Measurements from ENCODE around the gene ARMC9. TPM values are rescaled to one million over a fixed set of nuclear protein-coding genes. Genes with fewer than 3 reads are reported as not detected.

Gene ARMC9
- total RNA-seq, 1 experiment from 2014 or later: 42.7 TPM

DNA sequence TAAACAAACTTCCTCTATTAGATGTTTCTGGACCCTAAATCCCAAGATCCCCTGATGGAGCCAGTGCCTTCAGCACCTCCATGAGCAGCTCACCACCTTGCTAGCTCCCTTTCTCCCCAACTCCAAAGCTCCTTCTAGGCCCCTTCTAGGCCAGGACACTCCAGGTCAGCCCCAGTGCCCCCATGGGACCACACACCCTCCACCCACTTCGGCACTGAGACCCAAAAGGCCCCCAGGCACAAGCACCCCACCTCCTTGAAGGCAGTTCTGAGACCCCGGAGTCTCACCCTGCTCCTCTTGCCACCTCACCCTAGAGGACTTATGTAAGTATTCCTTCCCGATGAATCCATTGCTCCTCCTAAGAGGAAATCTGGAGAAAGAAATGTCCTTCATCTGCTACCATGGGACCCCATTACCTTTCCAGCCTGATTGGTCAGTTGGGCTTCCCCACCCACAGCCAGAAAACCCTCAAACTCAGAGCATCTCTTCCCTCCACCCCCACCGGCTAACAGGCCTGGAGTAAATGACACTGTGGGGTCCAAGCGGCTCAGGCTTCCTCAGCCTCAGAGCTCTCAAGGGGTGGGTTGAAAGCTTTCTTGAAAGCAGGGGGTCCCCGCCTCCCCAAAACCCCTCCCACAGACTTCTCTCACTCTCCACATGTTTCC, 9.8 kb upstream of the ARMC9 start:
- BruUV-seq (replicated peaks): no TSS peak
- H3K36me3 ChIP-seq (ENCODE audit: control insufficient read depth, insufficient read depth, low read length): no peaks in the 10 kb centered on the region
- ChIA-PET POLR2A (no interaction called here), CTCF (interaction anchor here (0.9 kb wide), 1 partner anchor 263 kb away, joined by 7 read pairs; no protein-coding TSS in a partner anchor)
- H3K27ac ChIP-seq (ENCODE audit: low read length): no peak overlapping the region
- ATAC-seq (no peak), DNase-seq (ENCODE audit: low read depth, low spot score) (no peak)
- H3K27me3 ChIP-seq (ENCODE audit: control insufficient read depth, insufficient read depth, low read length): no peaks in the 10 kb centered on the region
- no peaks in the 10 kb centered on the region; the same call in 1 of the 2 replicates for H3K4me1 ChIP-seq (ENCODE audit: control insufficient read depth, insufficient read depth, low read length)
- H3K9me3 ChIP-seq (ENCODE audit: control insufficient read depth, insufficient read depth, low read depth, low read length): no peaks in the 10 kb centered on the region
- TF ChIP-seq POLR2AphosphoS5 (IDR thresholded peaks at IDR 0.05; ENCODE audit: low read depth, low read length) (no peak), TCF7L2 (IDR thresholded peaks at IDR 0.05; ENCODE audit: low read depth, low read length) (no peak), SIN3A (IDR thresholded peaks at IDR 0.05; ENCODE audit: borderline replicate concordance, insufficient read depth, low read depth, low read length) (no peak)
- TF ChIP-seq, protein P1, sequence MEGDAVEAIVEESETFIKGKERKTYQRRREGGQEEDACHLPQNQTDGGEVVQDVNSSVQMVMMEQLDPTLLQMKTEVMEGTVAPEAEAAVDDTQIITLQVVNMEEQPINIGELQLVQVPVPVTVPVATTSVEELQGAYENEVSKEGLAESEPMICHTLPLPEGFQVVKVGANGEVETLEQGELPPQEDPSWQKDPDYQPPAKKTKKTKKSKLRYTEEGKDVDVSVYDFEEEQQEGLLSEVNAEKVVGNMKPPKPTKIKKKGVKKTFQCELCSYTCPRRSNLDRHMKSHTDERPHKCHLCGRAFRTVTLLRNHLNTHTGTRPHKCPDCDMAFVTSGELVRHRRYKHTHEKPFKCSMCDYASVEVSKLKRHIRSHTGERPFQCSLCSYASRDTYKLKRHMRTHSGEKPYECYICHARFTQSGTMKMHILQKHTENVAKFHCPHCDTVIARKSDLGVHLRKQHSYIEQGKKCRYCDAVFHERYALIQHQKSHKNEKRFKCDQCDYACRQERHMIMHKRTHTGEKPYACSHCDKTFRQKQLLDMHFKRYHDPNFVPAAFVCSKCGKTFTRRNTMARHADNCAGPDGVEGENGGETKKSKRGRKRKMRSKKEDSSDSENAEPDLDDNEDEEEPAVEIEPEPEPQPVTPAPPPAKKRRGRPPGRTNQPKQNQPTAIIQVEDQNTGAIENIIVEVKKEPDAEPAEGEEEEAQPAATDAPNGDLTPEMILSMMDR (IDR thresholded peaks at IDR 0.05): no peak
- TF ChIP-seq, protein P2, sequence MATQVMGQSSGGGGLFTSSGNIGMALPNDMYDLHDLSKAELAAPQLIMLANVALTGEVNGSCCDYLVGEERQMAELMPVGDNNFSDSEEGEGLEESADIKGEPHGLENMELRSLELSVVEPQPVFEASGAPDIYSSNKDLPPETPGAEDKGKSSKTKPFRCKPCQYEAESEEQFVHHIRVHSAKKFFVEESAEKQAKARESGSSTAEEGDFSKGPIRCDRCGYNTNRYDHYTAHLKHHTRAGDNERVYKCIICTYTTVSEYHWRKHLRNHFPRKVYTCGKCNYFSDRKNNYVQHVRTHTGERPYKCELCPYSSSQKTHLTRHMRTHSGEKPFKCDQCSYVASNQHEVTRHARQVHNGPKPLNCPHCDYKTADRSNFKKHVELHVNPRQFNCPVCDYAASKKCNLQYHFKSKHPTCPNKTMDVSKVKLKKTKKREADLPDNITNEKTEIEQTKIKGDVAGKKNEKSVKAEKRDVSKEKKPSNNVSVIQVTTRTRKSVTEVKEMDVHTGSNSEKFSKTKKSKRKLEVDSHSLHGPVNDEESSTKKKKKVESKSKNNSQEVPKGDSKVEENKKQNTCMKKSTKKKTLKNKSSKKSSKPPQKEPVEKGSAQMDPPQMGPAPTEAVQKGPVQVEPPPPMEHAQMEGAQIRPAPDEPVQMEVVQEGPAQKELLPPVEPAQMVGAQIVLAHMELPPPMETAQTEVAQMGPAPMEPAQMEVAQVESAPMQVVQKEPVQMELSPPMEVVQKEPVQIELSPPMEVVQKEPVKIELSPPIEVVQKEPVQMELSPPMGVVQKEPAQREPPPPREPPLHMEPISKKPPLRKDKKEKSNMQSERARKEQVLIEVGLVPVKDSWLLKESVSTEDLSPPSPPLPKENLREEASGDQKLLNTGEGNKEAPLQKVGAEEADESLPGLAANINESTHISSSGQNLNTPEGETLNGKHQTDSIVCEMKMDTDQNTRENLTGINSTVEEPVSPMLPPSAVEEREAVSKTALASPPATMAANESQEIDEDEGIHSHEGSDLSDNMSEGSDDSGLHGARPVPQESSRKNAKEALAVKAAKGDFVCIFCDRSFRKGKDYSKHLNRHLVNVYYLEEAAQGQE (IDR thresholded peaks at IDR 0.05; ENCODE audit: insufficient read depth in 1 of 2, low read depth in 2 of 2, low read length in 1 of 2): no peak
- H3K4me3 ChIP-seq (ENCODE audit: low read depth in 2 of 2, low read length in 2 of 2): no peak overlapping the region
- in situ Hi-C loops (cut with HindIII; ENCODE audit: low pct_unique_long_range_greater_than_20kb, low sequenced_read_pairs): no loop called here
- intact Hi-C loops (cut with micrococcal nuclease; ENCODE audit: unreplicated experiment): no loop called here

DNA sequence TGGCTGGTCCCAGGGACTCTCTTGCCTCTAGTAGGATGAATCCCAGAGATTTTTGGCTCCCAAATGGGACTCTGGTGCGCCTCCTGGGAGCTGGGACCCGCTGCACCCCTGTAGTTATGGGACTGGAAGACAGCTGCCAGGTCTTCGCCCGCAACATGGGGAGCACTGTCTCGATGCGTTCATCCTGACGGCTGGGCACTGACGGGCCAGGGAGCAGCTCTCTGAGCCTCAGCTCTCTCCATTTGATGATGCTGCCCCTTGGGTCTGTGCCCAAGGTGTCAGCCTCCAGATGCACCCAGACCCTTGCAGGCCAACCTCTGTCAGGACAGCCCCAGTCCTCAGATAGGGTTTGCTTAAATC, 9.3 kb upstream of the ARMC9 start:
- ATAC-seq (no peak), DNase-seq (ENCODE audit: low read depth, low spot score) (no peak)
- ChIA-PET POLR2A (no interaction called here), CTCF (interaction anchor here (0.6 to 0.9 kb wide), 2 partner anchors 263 to 1302 kb away, joined by 3 to 7 read pairs; no protein-coding TSS in a partner anchor)
- intact Hi-C loops (cut with micrococcal nuclease; ENCODE audit: unreplicated experiment): no loop called here
- TF ChIP-seq, protein P1 (IDR thresholded peaks at IDR 0.05): no peak
- TF ChIP-seq POLR2AphosphoS5 (IDR thresholded peaks at IDR 0.05; ENCODE audit: low read depth, low read length) (no peak), SIN3A (IDR thresholded peaks at IDR 0.05; ENCODE audit: borderline replicate concordance, insufficient read depth, low read depth, low read length) (no peak), TCF7L2 (IDR thresholded peaks at IDR 0.05; ENCODE audit: low read depth, low read length) (no peak)
- TF ChIP-seq, protein P2 (IDR thresholded peaks at IDR 0.05; ENCODE audit: insufficient read depth in 1 of 2, low read depth in 2 of 2, low read length in 1 of 2): no peak
- H3K27ac ChIP-seq (ENCODE audit: low read length): no peak overlapping the region
- no peak overlapping the region for H3K4me3 ChIP-seq (ENCODE audit: low read depth in 2 of 2, low read length in 2 of 2)
- BruUV-seq (replicated peaks): no TSS peak
- H3K9me3 ChIP-seq (ENCODE audit: control insufficient read depth, insufficient read depth, low read depth, low read length): no peaks in the 10 kb centered on the region
- in situ Hi-C loops (cut with HindIII; ENCODE audit: low pct_unique_long_range_greater_than_20kb, low sequenced_read_pairs): no loop called here
- H3K4me1 ChIP-seq (ENCODE audit: control insufficient read depth, insufficient read depth, low read length): no peaks in the 10 kb centered on the region; the same call in 1 of the 2 replicates
- no peaks in the 10 kb centered on the region for H3K36me3 ChIP-seq (ENCODE audit: control insufficient read depth, insufficient read depth, low read length)
- no peaks in the 10 kb centered on the region for H3K27me3 ChIP-seq (ENCODE audit: control insufficient read depth, insufficient read depth, low read length)
